Measurements from ENCODE around the gene ZDHHC7. TPM values are rescaled to one million over a fixed set of nuclear protein-coding genes. Genes with fewer than 3 reads are reported as not detected.
A peak's percentile ranks its signal among the peaks of the same experiment; 100 is the strongest.

Gene ZDHHC7
- total RNA-seq, 1 donor from 2014 or later, result 59.2 TPM

- Histone ChIP-seq H3K4me2 (ENCODE audit: low read length) (peak overlapping the region; percentile 41), H3K4me1 (ENCODE audit: insufficient read depth, low read length) (no peaks in the 10 kb centered on the region), H3K36me3 (ENCODE audit: insufficient read depth, low read length) (no peaks in the 10 kb centered on the region), H3K79me2 (ENCODE audit: insufficient read depth, low read length) (no peaks in the 10 kb centered on the region), H2AFZ (ENCODE audit: low read depth, low read length) (no peak overlapping the region), H3K9me3 (ENCODE audit: insufficient read depth, low read depth, low read length) (no peaks in the 10 kb centered on the region), H3K9ac (ENCODE audit: low read length) (no peak overlapping the region), H3K27me3 (ENCODE audit: insufficient read depth, low read length) (peaks cover 5% of the 10 kb centered on the region), H4K20me1 (ENCODE audit: insufficient read depth, low read length) (no peaks in the 10 kb centered on the region), H3K27ac (ENCODE audit: low read depth, low read length) (no peak overlapping the region), H3K4me3 (ENCODE audit: insufficient read depth, low read depth, low read length) (no peak overlapping the region)
- Mint-ChIP-seq H3K36me3 (ENCODE audit: low read depth, unreplicated experiment) (no peaks in the 10 kb centered on the region), H3K27ac (ENCODE audit: unreplicated experiment) (no peak overlapping the region), H3K4me3 (ENCODE audit: unreplicated experiment) (no peak overlapping the region), H3K4me1 (ENCODE audit: low read depth, unreplicated experiment) (no peaks in the 10 kb centered on the region), H3K27me3 (ENCODE audit: low read depth, unreplicated experiment) (peaks cover 19% of the 10 kb centered on the region), H3K9me3 (ENCODE audit: unreplicated experiment) (no peaks in the 10 kb centered on the region)
- no peak for FAIRE-seq
- TF ChIP-seq, protein P1, sequence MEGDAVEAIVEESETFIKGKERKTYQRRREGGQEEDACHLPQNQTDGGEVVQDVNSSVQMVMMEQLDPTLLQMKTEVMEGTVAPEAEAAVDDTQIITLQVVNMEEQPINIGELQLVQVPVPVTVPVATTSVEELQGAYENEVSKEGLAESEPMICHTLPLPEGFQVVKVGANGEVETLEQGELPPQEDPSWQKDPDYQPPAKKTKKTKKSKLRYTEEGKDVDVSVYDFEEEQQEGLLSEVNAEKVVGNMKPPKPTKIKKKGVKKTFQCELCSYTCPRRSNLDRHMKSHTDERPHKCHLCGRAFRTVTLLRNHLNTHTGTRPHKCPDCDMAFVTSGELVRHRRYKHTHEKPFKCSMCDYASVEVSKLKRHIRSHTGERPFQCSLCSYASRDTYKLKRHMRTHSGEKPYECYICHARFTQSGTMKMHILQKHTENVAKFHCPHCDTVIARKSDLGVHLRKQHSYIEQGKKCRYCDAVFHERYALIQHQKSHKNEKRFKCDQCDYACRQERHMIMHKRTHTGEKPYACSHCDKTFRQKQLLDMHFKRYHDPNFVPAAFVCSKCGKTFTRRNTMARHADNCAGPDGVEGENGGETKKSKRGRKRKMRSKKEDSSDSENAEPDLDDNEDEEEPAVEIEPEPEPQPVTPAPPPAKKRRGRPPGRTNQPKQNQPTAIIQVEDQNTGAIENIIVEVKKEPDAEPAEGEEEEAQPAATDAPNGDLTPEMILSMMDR (IDR thresholded peaks at IDR 0.05; ENCODE audit: insufficient read depth, low read depth, low read length), result no peak
- no peak for TF ChIP-seq EZH2 (IDR thresholded peaks at IDR 0.05; ENCODE audit: insufficient read depth, low read length)
- DNase-seq (ENCODE audit: low read depth), result no peak
These were observed 6.3 kb upstream of the ZDHHC7 start for GRCh38 chr16:85017633-85018032.

DNA sequence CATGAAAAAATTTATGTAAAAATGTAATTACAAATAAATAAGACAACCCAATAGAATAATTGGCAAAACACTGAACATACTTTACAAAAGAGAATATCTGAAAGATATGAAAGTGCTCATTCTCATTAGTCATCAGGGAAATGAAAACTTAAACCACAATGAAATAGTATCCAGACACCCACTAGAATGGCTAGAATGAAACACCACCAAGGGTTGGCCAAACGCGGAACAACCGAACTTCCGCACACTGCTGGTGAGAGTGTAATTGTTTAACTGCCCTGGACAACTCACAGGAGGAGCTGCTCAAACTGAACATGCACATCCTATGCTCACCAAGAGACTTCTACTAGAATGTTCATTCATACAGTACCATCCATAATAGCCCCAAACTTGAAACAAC is 5.8 kb upstream of the ZDHHC7 start:
- H3K9me3 ChIP-seq (ENCODE audit: insufficient read depth, low read depth, low read length), result no peaks in the 10 kb centered on the region
- Mint-ChIP-seq H3K4me3 (ENCODE audit: unreplicated experiment) (no peak overlapping the region), H3K4me1 (ENCODE audit: low read depth, unreplicated experiment) (no peaks in the 10 kb centered on the region), H3K9me3 (ENCODE audit: unreplicated experiment) (no peaks in the 10 kb centered on the region), H3K27me3 (ENCODE audit: low read depth, unreplicated experiment) (peaks cover 19% of the 10 kb centered on the region), H3K36me3 (ENCODE audit: low read depth, unreplicated experiment) (no peaks in the 10 kb centered on the region), H3K27ac (ENCODE audit: unreplicated experiment) (no peak overlapping the region)
- no peaks in the 10 kb centered on the region for H3K4me1 ChIP-seq (ENCODE audit: insufficient read depth, low read length)
- no peak for TF ChIP-seq EZH2 (IDR thresholded peaks at IDR 0.05; ENCODE audit: insufficient read depth, low read length)
- TF ChIP-seq, protein P1 (IDR thresholded peaks at IDR 0.05; ENCODE audit: insufficient read depth, low read depth, low read length), result no peak
- H3K79me2 ChIP-seq (ENCODE audit: insufficient read depth, low read length), result no peaks in the 10 kb centered on the region
- peak overlapping the region; percentile 41 for H3K4me2 ChIP-seq (ENCODE audit: low read length)
- peaks cover 5% of the 10 kb centered on the region for H3K27me3 ChIP-seq (ENCODE audit: insufficient read depth, low read length)
- FAIRE-seq (no peak), DNase-seq (ENCODE audit: low read depth) (peak; percentile 65)
- no peak overlapping the region for H3K27ac ChIP-seq (ENCODE audit: low read depth, low read length)
- no peak overlapping the region for H2AFZ ChIP-seq (ENCODE audit: low read depth, low read length)
- H4K20me1 ChIP-seq (ENCODE audit: insufficient read depth, low read length), result no peaks in the 10 kb centered on the region
- H3K9ac ChIP-seq (ENCODE audit: low read length), result no peak overlapping the region
- no peaks in the 10 kb centered on the region for H3K36me3 ChIP-seq (ENCODE audit: insufficient read depth, low read length)
- H3K4me3 ChIP-seq (ENCODE audit: insufficient read depth, low read depth, low read length), result no peak overlapping the region

DNA sequence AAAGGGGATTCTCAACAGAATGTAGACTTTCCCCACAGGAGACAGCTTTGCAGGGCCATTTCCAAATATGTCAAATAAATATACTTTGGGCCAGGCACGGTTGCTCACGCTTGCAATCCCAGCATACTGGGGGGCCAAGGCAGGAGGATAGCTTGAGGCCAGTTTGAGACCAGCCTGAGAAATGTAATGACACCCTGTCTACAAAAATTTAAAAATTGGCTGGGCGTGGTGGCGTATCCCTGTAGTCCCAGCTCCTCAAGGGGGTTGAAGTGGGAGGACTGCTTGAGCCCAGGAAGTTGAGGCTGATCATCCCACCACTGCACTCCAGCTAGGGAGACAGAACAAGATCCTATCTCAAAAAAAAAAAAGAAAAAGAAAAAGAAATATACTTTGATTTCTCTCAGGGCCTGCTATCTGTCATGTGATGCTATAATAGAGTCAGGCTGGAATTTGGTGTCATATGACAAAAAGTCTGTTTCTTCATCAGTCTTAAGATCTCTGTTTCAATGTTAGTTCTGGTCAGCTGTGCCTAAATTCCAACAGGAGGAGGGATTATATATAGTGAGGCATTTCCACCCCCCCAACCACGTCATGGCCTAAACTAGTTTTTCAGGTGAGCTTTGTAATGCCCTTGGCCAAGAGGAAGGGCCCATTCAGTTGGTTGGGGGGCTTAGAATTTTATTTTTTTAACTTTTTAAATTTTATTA is 4.3 kb upstream of the ZDHHC7 start:
- Histone ChIP-seq H3K4me1 (ENCODE audit: insufficient read depth, low read length) (peaks cover under 1% of the 10 kb centered on the region), H3K79me2 (ENCODE audit: insufficient read depth, low read length) (peaks cover 7% of the 10 kb centered on the region), H2AFZ (ENCODE audit: low read depth, low read length) (no peak overlapping the region), H4K20me1 (ENCODE audit: insufficient read depth, low read length) (no peaks in the 10 kb centered on the region), H3K36me3 (ENCODE audit: insufficient read depth, low read length) (no peaks in the 10 kb centered on the region), H3K27ac (ENCODE audit: low read depth, low read length) (no peak overlapping the region), H3K27me3 (ENCODE audit: insufficient read depth, low read length) (peaks cover 5% of the 10 kb centered on the region), H3K9me3 (ENCODE audit: insufficient read depth, low read depth, low read length) (no peaks in the 10 kb centered on the region), H3K4me3 (ENCODE audit: insufficient read depth, low read depth, low read length) (no peak overlapping the region), H3K4me2 (ENCODE audit: low read length) (no peak overlapping the region), H3K9ac (ENCODE audit: low read length) (no peak overlapping the region)
- DNase-seq (ENCODE audit: low read depth) (no peak), FAIRE-seq (no peak)
- H3K27ac Mint-ChIP-seq (ENCODE audit: unreplicated experiment), result no peak overlapping the region
- H3K9me3 Mint-ChIP-seq (ENCODE audit: unreplicated experiment), result no peaks in the 10 kb centered on the region
- H3K27me3 Mint-ChIP-seq (ENCODE audit: low read depth, unreplicated experiment), result peaks cover 19% of the 10 kb centered on the region
- H3K36me3 Mint-ChIP-seq (ENCODE audit: low read depth, unreplicated experiment), result no peaks in the 10 kb centered on the region
- no peaks in the 10 kb centered on the region for H3K4me1 Mint-ChIP-seq (ENCODE audit: low read depth, unreplicated experiment)
- TF ChIP-seq, protein P1 (IDR thresholded peaks at IDR 0.05; ENCODE audit: insufficient read depth, low read depth, low read length), result no peak
- TF ChIP-seq EZH2 (IDR thresholded peaks at IDR 0.05; ENCODE audit: insufficient read depth, low read length), result no peak
- H3K4me3 Mint-ChIP-seq (ENCODE audit: unreplicated experiment), result no peak overlapping the region

Data from astrocyte (in vitro differentiated cells and primary cell).